Endothelial cell of umbilical vein (primary cell): ENCODE results near the gene PRH1.

Source experiments
- EZH2 ChIP-seq: IDR thresholded peaks from 2 replicates; pipeline ENCODE4 v1.6.1; 2012; ENCODE audit warnings: borderline replicate concordance, low read depth, mild to moderate bottlenecking, moderate library complexity, low read length, inconsistent platforms; ENCODE audit not compliant: severe bottlenecking
- JUN ChIP-seq: IDR thresholded peaks from 2 replicates; pipeline ENCODE4 v1.6.1; 2011; ENCODE audit warnings: borderline replicate concordance, low read depth; ENCODE audit not compliant: insufficient read length, insufficient read depth
- MAX ChIP-seq: IDR thresholded peaks from 2 replicates; pipeline ENCODE4 v1.6.1; 2011; ENCODE audit not compliant: insufficient read depth, insufficient read length
- MYC ChIP-seq: IDR thresholded peaks from one replicate; pipeline ENCODE4 v1.6.1; 2011; ENCODE audit warnings: mild to moderate bottlenecking, low read depth, low read length
- POLR2A ChIP-seq: IDR thresholded peaks from 2 replicates; pipeline ENCODE4 v1.6.1; 2012; ENCODE audit warnings: low read depth, mild to moderate bottlenecking, control low read depth, low read length
- POLR2AphosphoS5 ChIP-seq: IDR thresholded peaks from 2 replicates; pipeline ENCODE4 v1.6.1; 2012; ENCODE audit warnings: low read depth, mild to moderate bottlenecking, control low read depth, low read length, moderate library complexity; ENCODE audit not compliant: insufficient read depth
- TF ChIP-seq, protein P1 (sequence below), 2 donors: IDR thresholded peaks; 1 replicate in 1 of 2; 2 replicates in 1 of 2; pipeline ENCODE4 v1.5.1; 2011; ENCODE audit warnings: low read length in 2 of 2, mild to moderate bottlenecking in 2 of 2, moderate library complexity in 2 of 2, control low read depth in 1 of 2, inconsistent platforms in 1 of 2, low read depth in 1 of 2; ENCODE audit not compliant: insufficient read depth in 1 of 2; ENCODE audit errors: extremely low read depth in 1 of 2

GRCh38 chr12:10853776-10854175, 30.3 kb downstream of the PRH1 start:
- no peak for TF ChIP-seq JUN
- no peak for TF ChIP-seq POLR2A
- TF ChIP-seq, protein P1, sequence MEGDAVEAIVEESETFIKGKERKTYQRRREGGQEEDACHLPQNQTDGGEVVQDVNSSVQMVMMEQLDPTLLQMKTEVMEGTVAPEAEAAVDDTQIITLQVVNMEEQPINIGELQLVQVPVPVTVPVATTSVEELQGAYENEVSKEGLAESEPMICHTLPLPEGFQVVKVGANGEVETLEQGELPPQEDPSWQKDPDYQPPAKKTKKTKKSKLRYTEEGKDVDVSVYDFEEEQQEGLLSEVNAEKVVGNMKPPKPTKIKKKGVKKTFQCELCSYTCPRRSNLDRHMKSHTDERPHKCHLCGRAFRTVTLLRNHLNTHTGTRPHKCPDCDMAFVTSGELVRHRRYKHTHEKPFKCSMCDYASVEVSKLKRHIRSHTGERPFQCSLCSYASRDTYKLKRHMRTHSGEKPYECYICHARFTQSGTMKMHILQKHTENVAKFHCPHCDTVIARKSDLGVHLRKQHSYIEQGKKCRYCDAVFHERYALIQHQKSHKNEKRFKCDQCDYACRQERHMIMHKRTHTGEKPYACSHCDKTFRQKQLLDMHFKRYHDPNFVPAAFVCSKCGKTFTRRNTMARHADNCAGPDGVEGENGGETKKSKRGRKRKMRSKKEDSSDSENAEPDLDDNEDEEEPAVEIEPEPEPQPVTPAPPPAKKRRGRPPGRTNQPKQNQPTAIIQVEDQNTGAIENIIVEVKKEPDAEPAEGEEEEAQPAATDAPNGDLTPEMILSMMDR (IDR thresholded peaks at IDR 0.05; ENCODE audit: extremely low read depth in 1 of 2, insufficient read depth in 1 of 2, low read depth in 1 of 2, low read length in 2 of 2) = no peak
- TF ChIP-seq MYC = no peak
- TF ChIP-seq POLR2AphosphoS5 = no peak
- no peak for TF ChIP-seq EZH2
- TF ChIP-seq MAX = no peak
